OCI-LY3 (cell line): ENCODE results near the gene PRMT7.

Experiments used
- EZH2phosphoT487 ChIP-seq: fragments of 200-600 bp; shearing (Covaris generic); IDR thresholded peaks from 2 replicates; pipeline ENCODE4 v1.6.1; 2018; ENCODE audit warnings: antibody characterized with exemption, mixed run types, low read depth
- TF ChIP-seq, protein P1 (sequence below): fragments of 200-600, 300-600 bp; sonication (generic); IDR thresholded peaks from 2 replicates; pipeline ENCODE4 v1.5.1; 2014; ENCODE audit warnings: antibody characterized with exemption, low read length, low read depth

- TF ChIP-seq, protein P1, sequence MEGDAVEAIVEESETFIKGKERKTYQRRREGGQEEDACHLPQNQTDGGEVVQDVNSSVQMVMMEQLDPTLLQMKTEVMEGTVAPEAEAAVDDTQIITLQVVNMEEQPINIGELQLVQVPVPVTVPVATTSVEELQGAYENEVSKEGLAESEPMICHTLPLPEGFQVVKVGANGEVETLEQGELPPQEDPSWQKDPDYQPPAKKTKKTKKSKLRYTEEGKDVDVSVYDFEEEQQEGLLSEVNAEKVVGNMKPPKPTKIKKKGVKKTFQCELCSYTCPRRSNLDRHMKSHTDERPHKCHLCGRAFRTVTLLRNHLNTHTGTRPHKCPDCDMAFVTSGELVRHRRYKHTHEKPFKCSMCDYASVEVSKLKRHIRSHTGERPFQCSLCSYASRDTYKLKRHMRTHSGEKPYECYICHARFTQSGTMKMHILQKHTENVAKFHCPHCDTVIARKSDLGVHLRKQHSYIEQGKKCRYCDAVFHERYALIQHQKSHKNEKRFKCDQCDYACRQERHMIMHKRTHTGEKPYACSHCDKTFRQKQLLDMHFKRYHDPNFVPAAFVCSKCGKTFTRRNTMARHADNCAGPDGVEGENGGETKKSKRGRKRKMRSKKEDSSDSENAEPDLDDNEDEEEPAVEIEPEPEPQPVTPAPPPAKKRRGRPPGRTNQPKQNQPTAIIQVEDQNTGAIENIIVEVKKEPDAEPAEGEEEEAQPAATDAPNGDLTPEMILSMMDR, result no peak
- TF ChIP-seq EZH2phosphoT487, result no peak
Measured at GRCh38 chr16:68273459-68273858, 37.4 kb upstream of the PRMT7 start.
